Tibial artery (tissue), 4 donors: Measurements from ENCODE around the gene ACSM2A.
"Not testable (repeated sequence)": the region's sequence is repeated elsewhere in the genome, so short reads cannot be mapped to it uniquely, and the experiment has no call there.

Experiments
- DNase-seq, 2 donors: peaks; one replicate each; pipeline ENCODE4 v3.0.0-alpha.2; 2019
- H3K27ac ChIP-seq, 2 donors: fragments of 200-600 bp; sonication (generic) in 1 of 2; 1 replicate in 1 of 2; 2 replicates in 1 of 2; pipeline ENCODE4 v1.5.1; 2018 to 2019; ENCODE audit warnings: mild to moderate bottlenecking in 1 of 2
- H3K27me3 ChIP-seq, 2 donors: fragments of 200-600 bp; sonication (generic) in 1 of 2; one replicate each; pipeline versions ENCODE4 v1.5.1 to v1.6.0; 2016 to 2019
- H3K36me3 ChIP-seq, 3 donors: fragments of 200-600 bp; sonication (generic) in 2 of 3; one replicate each; pipeline ENCODE4 v1.5.1; 2016 to 2019; ENCODE audit warnings: mild to moderate bottlenecking in 2 of 3
- H3K4me1 ChIP-seq, 4 donors: fragments of 200-600 bp; sonication (generic) in 2 of 4; 1 replicate in 3 of 4; 2 replicates in 1 of 4; pipeline ENCODE4 v1.5.1; 2016 to 2019
- H3K4me3 ChIP-seq, 2 donors: fragments of 200-600 bp; sonication (generic) in 1 of 2; 1 replicate in 1 of 2; 2 replicates in 1 of 2; pipeline ENCODE4 v1.5.1; 2018 to 2019; ENCODE audit warnings: mild to moderate bottlenecking in 2 of 2
- H3K9me3 ChIP-seq, 3 donors: fragments of 200-600 bp; sonication (generic) in 1 of 3; one replicate each; pipeline ENCODE4 v1.5.1; 2016 to 2019
- CTCF ChIP-seq, 2 experiments: fragments of 200-600 bp in 1 of 2; fragments of 450-650 bp in 1 of 2; IDR thresholded peaks; one replicate each; pipeline ENCODE4 v1.5.1; 2017 to 2019; ENCODE audit warnings: antibody characterized with exemption in 2 of 2, mild to moderate bottlenecking in 1 of 2, moderate library complexity in 1 of 2
- intact Hi-C: fragments of 100-400 bp; cut with DNase I; formaldehyde crosslinking; loops from one replicate; pipeline ENCODE4 v1.15.0; 2023; ENCODE audit warnings: low total_unique reads

Gene ACSM2A

GRCh38 chr16:20515688-20516090, 64.4 kb downstream of the ACSM2A start:
- no peak for DNase-seq
- intact Hi-C loops, result no loop called here
- TF ChIP-seq CTCF (IDR thresholded peaks at IDR 0.05), result no peak
- H3K4me3 ChIP-seq, result no peak overlapping the region
- H3K9me3 ChIP-seq, result no peaks in the 10 kb centered on the region
- no peak overlapping the region for H3K27ac ChIP-seq
- no peaks in the 10 kb centered on the region for H3K27me3 ChIP-seq
- H3K4me1 ChIP-seq, result no peaks in the 10 kb centered on the region
- no peaks in the 10 kb centered on the region for H3K36me3 ChIP-seq

- Histone ChIP-seq H3K4me3 (no peak overlapping the region), H3K27me3 (no peaks in the 10 kb centered on the region), H3K27ac (no peak overlapping the region), H3K36me3 (no peaks in the 10 kb centered on the region), H3K4me1 (no peaks in the 10 kb centered on the region), H3K9me3 (no peaks in the 10 kb centered on the region)
- intact Hi-C loops, result no loop called here
- no peak for TF ChIP-seq CTCF (IDR thresholded peaks at IDR 0.05)
- no peak for DNase-seq
Observed at GRCh38 chr16:20517149-20517548, 65.8 kb downstream of the ACSM2A start.

- TF ChIP-seq CTCF (IDR thresholded peaks at IDR 0.05), result no peak
- Histone ChIP-seq H3K9me3 (no peaks in the 10 kb centered on the region), H3K4me1 (no peaks in the 10 kb centered on the region), H3K36me3 (no peaks in the 10 kb centered on the region), H3K27ac (no peak overlapping the region), H3K4me3 (no peak overlapping the region), H3K27me3 (no peaks in the 10 kb centered on the region)
- intact Hi-C loops, result no loop called here
- no peak for DNase-seq
Observed at GRCh38 chr16:20519231-20519630, 67.9 kb downstream of the ACSM2A start.

GRCh38 chr16:20520103-20520502, 68.8 kb downstream of the ACSM2A start:
- no peak for TF ChIP-seq CTCF (IDR thresholded peaks at IDR 0.05)
- intact Hi-C loops, result no loop called here
- no peaks in the 10 kb centered on the region for H3K27me3 ChIP-seq
- H3K4me1 ChIP-seq, result no peaks in the 10 kb centered on the region
- no peaks in the 10 kb centered on the region for H3K9me3 ChIP-seq
- no peak for DNase-seq
- no peak overlapping the region for H3K27ac ChIP-seq
- no peak overlapping the region for H3K4me3 ChIP-seq
- no peaks in the 10 kb centered on the region for H3K36me3 ChIP-seq

- H3K4me3 ChIP-seq, H3K9me3 ChIP-seq, H3K36me3 ChIP-seq, H3K4me1 ChIP-seq, intact Hi-C loops, H3K27ac ChIP-seq, H3K27me3 ChIP-seq, DNase-seq: not testable (repeated sequence)
Observed at GRCh38 chr16:20531795-20532194, 80.5 kb downstream of the ACSM2A start.

- H3K27ac ChIP-seq, H3K4me3 ChIP-seq, H3K36me3 ChIP-seq, H3K4me1 ChIP-seq, H3K27me3 ChIP-seq, intact Hi-C loops, DNase-seq, H3K9me3 ChIP-seq: not testable (repeated sequence)
Observed at GRCh38 chr16:20532284-20532792, 81.0 kb downstream of the ACSM2A start.

GRCh38 chr16:20536669-20537068, 85.3 kb downstream of the ACSM2A start:
- DNase-seq, H3K4me1 ChIP-seq, H3K9me3 ChIP-seq, H3K36me3 ChIP-seq, H3K27ac ChIP-seq, H3K4me3 ChIP-seq, intact Hi-C loops, H3K27me3 ChIP-seq: not testable (repeated sequence)
